Measurements from ENCODE around the gene SOSTDC1.
"Not testable (repeated sequence)": the region's sequence is repeated elsewhere in the genome, so short reads cannot be mapped to it uniquely, and the experiment has no call there.

SOSTDC1 gene

DNA sequence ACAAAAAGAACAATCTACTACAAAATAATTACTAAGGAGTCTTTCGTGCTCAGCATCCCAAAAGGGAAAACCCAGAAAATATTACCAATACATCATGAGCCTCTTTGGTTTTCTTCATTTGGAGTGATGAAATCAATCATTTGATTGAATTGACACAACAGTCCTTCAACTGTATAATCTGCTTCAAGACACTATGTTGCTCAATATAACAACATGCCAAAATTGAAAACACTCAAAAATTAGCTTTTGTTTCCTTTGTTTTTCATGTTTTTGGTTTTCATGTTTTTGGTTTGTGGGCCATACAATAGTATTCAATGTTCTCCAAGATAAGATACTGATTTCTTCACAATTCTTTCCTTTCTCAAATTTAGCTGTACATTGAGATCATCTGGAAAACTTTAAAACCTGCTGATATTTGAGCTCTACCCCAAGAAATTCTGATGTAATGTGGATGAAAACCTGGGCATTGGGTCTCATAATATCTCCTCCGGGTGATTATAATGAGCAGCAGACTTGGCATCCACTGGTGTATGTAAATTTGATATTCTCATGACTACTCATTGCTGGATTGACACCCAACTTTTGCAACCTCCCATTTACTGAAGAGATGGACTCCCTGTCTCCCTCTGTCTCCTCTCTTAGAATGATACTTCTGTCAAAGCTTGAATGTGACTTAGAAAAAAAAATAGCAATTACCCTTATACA lies 4.6 kb downstream of the SOSTDC1 start:
- no peak for DNase-seq

DNA sequence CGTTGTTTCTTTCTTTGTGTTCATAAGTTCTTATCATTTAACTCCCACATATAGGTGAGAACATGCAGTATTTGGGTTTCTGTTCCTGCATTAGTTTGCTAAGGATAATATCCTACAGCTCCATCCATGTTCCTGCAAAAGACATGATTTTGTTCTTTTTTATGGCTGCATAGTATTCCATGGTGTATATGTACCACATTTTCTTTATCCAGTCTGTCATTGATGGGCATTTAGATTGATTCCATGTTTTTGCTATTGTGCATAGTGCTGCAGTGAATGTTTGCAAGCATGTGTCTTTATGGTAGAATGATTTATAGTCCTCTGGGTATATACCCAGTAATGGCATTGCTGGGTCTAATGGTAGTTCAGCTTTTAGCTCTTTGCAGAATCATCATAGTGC lies 9.2 kb downstream of the SOSTDC1 start:
- DNase-seq = not testable (repeated sequence)

DNA sequence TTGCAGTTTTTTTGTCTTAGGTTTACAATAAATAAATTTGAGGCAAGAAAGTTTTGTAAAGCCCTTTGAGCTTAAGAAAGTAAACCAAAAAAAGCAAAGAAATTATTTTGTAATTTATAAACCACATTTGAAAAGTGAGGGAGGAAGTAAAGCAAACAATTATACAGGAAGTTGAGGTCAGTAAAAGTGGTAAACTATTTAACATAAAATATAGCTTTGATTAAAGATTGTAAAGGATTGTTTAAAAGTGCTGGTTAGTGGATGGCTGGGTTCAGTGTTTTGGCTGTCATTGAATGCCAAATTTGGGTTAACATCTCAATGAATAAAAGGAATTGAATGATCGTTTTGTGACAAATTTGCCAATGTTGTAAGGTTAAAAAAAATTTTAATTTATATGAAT lies 9.9 kb downstream of the SOSTDC1 start:
- no peak for DNase-seq

DNA sequence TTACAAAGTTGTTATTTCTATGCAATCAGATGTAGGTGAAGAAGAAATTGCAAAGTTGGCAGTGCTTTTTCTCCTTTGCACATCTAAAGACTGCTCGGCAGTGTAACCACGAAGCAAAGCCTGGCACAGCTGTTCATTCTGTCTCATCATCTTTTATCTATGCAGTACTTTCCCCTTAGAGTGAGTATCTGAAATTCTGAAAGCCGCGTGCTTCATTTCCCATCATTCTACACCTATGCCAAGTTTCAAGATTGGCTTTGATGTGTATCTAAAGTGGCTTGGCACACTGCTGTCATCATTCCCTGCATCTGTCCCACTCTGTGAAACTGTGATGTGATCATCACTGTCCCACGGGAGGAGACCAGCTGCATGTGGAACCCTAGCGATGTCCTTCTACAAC lies 15.2 kb downstream of the SOSTDC1 start:
- DNase-seq = no peak

DNA sequence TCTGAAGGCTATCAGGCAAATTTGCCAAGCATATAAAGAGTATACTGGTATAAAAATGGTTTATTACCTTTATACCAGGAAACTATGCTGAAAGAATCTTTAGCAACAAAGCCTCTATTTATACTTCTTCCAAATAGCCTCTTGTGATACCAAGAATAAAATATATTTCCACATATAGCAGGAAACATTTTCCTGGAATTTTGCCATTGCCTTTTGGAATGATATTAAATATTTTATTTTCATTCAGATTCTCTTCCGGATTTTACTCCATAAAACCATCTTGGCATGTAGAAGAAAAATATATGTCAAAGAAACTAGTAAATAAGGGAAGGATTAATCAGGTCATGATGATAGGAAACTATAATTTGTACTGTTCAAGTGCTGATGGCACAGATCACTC lies 17.7 kb downstream of the SOSTDC1 start:
- no peak for DNase-seq

DNA sequence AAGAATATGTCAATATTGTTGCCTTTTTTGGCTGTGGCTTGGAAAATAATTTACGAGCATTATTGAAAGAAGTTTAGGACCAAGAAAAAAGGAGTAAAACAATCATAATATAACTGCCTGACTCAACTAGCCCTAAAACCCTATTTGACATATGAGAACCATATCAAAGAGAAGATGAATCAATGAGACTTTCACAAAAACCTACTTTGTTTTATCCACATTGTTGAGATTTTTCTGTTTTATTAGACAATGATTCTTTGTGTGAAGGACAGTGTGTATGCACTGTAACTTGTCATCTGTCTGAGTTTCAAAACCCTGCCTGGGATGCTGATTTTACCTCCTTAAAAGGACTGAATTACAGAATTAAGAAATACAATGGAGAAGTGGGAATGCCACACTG lies 19.0 kb downstream of the SOSTDC1 start:
- no peak for DNase-seq

DNA sequence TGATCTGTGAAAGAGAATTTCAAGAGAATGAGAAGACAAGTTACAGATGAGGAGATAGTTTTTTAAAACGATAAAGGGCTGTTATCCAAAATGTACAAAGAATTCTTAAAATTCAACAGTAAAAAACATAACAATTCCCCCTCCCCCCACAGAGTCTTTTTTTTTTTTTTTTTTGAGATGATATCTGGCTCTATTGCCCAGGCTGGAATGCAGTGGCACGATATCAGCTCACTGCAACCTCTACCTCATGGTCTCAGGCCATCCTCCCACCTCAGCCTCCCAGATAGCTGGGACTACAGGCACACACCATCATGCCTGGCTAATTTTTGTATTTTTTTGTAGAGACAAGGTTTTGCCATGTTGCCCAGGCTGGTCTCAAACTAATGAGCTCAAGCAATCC lies 21.7 kb downstream of the SOSTDC1 start:
- DNase-seq = not testable (repeated sequence)

DNA sequence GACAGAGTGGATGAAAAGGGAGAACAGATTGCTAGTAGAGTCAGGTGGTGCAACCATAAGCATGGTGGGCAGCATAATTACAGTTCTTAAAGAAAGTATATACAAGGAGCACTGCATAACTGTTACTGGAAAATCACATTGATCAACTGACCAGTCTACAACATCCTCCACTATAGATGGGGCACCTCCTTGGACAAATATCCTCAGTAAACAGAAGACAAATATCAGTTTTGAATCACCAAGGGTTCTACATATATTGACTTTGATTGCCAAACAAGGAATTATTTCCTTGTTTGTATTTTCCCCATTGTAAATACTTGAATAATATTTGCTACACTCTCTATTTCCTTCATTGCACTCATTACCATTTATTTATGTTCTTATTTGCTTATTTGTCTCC lies 26.6 kb downstream of the SOSTDC1 start:
- DNase-seq = no peak

DNA sequence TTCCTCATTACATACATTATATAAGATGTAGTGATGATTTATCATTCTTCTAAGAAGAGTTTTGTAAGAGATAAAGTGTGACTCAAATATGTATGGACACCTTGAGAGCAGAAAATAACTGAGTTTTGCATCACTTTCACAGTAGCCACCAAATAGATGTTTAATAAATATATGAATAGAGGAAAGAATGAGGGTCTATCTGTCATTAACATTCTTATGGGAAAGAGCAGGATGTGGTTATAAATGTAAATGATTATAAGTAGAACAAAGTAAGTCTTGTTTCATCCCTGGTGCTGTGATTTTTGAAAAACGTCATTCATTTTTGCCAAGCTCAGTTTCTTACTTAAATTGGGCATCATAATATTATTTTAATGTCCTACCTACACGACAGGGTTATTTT lies 29.2 kb downstream of the SOSTDC1 start:
- DNase-seq = no peak

DNA sequence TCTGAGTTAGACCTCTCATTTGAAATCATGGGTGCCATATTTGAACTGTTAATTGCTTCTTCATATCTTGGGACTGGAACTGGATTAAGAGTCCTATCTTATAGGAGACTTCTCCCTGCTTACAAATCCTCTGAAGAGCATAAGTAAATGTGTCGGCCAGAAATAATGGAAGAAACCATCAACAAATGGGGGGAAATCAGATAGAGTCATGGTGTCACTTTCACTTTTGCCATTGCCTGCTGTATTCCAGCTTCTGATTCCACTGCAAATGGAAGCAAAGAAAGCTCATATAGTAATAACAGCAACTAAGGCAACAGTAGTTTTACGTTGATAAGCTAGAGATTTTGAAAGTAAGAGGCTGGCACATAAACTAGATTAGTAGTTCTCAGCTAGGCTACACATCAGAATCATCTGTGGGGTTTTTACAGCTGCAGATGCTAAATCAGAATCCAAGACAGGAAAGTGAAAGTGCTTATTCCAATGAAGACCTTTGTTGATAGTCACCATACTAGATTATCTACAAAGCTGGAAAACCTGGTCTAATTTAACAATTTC lies 31.9 kb downstream of the SOSTDC1 start:
- no peak for DNase-seq

DNA sequence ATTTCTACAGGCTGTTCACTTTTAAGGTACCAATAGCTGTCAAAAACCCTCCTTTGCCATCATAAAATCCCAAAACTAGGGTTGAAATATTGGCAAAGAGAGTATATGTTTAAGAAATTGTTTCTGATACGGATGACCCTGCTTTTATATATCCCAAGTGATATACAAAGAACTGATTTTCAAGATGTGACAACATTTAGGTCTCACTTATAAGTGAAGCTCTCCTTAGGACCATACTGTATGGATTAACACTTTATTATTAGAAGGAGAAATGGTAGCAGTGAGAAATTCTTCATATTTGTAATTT lies 33.2 kb downstream of the SOSTDC1 start:
- DNase-seq = no peak

DNA sequence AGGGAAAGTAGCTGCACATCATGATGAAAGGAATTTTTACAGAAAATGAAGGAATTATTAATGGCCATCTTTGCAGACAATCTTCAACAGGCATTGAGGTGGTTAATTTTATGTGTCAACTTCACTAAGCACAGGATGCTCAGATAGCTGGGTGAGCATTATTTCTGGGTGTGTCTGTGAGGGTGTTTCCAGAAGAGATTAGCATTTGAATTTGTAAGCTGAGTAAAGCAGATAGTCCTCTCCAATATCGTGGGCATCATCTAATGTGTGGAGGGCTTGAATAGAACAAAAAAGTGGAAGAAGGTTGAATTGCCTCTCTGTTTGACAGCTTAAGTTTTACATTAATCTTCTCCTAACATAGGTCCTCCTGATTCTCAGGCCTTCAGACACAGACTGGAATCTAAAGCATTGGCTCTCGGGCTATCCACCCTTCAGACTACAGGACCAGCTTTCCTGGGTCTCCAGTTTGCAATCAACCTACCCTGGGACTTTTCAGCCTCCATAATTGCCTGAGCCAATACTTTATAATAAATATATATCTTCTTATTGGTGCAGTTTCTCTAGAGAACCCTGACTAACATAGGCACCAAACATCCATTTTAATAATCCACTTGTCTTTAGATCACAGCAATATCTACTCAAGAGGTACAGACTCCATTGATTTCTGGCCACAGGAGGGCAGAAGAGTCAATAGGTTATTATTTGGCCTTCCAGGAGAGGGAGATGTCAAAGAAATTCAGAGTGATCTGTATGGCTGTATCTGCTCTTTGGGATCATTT lies 33.7 kb downstream of the SOSTDC1 start:
- DNase-seq = peak; percentile 6

DNA sequence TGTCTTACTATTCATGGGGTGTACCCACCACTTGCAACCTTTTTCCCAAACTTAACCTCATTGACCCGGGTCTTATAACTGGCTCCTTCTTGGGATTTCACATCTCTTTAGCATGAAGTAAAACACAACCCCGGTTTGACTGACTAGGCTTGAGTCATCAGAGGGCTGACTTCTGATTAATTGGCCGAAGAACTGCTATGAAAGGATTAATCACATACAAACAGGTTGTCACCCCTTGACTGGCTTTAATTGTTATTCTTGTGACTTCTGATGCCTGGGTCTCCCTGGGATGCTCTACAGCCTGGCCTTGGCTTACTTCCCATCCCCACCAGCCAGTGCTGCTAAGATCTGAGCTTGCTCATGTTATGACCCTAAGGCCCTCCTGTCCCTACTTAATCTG lies 35.4 kb downstream of the SOSTDC1 start:
- no peak for DNase-seq

DNA sequence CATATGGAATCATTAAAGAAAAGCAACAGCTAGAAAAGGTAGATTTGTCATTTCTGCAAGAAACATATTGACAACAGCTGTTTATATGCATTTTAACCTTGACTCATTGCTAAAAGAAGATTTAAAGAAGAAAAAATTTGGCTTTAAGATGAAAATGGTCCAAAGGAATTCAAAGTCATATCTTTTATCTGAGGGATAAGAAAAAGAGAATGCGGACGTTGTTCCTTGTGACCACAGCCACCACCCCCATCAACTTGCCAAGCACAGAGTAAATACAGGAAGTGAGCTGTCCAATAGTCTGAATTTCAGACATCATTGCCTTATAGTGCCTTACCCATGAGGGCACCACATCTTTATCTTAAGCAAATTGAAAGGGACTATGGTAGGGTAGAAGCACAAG lies 36.9 kb downstream of the SOSTDC1 start:
- no peak for DNase-seq

DNA sequence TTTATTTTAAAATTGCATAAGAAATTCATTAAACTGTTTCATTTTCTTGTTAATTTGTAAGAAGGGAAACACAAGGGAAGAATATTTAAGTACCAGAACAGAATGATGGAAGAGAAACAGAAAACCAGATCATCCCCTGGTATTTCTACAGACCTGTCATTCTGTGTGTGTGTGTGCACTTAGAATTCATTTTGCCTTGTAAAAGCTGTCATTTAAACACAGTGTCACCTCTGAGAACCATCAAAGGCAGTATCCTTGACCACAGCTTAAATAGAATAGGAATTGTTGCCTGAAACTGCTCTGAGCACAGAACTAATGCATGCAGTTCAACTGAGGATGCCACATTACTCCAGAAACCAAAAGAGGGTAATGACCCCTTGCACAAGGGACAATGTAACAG lies 37.4 kb downstream of the SOSTDC1 start:
- no peak for DNase-seq

DNA sequence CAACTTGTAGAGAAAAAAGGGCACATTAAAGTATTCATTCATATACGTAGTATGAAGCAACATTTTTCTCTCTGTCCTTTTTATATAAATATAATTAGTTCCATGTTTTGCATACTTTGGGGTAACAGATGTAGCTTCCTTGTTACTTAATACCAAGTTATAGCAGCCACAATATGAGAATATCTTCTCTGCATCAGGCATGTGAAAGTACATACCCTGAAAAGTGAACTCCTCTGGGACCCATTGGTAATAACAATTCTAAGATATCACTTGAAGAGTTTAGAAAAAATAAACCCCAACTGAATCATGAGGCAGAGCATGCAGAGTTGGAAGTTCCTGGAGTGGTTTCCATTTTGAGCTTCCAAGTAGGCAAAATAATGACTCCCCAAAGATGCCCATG lies 41.8 kb downstream of the SOSTDC1 start:
- no peak for DNase-seq

DNA sequence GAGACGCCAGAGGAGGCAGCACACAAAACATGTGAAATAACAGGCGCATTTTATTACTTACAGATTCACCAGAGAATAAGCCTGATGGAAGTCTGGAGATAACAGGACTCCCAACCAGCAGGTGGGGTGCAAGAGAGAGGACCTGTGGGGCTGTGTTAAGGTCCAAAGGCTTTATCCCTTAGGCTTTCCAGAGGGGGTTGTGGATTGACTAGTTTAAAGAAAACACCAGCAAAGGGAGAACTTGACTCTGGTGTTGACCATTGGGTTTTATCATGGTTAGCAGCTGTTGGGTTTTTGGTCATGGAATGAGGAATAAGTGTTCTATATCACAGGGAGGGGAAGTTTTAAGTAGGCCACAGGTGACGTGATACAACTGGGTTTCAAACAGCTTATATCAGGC lies 42.6 kb downstream of the SOSTDC1 start:
- no peak for DNase-seq

DNA sequence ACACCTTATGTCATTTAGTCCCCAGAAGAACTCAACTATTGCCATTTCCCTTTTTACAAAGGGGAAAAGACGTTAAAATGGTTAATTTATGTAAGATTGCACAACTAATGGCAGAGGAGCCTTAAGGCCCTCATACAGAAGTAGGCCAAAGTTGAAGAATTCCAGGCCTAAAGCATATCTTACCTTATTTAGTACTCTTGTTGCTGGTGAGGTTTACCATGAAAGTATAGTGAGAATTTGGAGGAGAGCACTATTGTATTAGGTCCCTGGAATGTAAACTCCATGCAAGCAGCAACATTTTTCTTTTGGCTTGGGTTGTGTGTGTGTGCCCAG lies 43.5 kb downstream of the SOSTDC1 start:
- DNase-seq = no peak

DNA sequence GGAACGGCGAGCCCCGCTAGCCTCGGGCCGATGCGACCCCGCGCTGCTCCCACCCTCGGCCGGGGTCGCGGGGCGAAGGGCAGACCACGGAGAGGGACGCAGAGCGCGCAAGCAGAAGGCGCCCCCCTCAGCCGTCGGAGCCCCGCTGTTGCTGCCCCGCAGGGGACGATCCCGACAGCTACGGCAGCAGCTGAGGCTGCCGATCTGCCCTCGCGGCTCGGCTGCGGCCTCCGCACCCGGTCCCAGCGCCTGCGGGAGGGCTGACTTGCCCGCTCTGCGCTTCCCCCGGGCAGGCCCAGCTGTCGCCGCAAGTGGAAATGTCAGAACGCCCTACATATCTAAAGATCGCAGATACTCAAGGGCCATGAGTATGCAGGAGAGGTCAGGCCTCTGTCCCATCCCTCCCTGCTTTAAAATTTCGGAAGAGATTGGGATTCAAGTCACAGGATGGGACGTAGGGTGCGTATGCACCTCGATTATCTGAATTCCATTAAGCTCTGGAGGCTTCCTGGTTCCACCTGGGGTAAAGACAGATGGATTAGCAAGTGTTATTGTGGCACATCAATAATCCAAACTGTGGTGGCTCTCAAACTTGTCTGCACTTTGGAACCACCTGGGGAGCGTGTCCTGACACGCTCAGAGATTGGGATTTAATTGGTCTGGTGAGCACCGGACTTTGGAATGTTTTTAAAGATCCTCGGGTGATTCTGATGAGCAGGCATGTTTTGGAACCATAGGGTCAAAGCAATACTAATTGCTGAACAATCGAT lies 44.0 kb downstream of the SOSTDC1 start, which contains the start of gene CRPPA:
TSS of gene CRPPA (minus strand) at position 206 of the 770 bp plus-strand sequence. CDS start 216 bp downstream, outside the sequence.
- peak; percentile 22 for DNase-seq

DNA sequence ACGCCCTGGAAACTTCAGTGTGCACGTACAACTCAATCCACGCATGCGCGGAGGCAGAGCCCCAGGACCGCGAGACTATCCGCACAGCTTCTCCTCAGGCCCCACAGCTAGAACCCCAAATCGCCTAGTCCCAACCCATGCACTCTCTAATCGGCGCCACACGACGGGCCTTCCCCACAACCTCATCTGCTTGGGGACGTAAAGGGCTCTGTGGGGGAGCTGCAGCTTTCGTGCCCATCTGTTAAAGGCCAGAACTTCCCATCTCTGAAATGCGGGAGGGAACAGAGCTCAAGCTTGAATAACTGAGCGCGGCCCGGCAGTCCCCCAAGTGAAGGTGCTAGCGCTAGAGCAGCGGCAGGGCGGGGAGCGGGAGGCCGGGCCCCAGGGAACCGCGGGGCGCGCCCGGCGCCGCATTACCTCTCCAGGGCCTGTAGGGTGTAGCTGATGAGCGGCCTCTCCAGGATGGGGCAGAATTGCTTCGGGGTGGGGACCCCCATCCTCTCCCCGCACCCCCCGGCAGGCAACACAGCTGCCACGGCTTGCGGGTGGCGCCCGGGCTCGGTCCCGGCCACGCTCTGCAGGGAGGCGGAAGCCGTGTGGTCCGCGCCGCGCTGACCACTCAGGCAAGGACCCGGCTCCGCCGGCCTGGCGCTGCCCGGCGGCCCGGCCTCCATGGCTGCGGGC lies 44.7 kb downstream of the SOSTDC1 start:
- peak; percentile 85 for DNase-seq

DNA sequence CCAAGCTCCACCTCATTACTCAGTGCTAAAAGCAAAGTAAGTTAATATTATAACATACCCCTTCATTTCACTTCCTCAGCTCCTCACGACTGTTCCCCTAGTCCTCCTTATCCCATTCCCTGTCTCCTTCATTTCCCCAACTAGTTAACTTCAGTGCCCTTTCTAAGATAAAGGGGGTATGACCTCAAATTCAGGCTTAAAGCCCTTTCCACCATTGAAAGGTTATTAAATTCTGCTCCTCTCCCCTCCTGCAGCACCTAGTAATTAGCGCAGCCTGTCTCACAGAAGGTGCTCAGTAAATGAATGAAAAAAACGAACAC lies 45.2 kb downstream of the SOSTDC1 start:
- DNase-seq = no peak

DNA sequence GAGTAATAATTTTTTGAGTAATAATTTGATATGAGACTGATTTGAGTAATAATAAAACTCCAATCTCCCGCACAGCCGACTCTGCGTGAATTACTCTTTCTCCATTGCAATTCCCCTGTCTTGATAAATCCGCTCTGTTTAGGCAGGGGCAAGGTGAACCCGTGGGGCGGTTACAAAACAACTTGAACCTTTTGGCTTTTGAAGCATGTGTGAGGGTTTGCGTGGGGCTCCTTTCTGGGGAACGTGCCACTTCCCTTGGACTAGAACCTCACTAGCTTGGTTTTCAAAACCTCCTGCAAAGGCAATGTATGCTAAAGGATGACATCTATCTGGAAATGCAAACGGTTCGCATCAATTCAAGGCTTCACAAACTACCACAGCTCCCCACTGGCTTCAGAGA lies 45.7 kb downstream of the SOSTDC1 start:
- DNase-seq = no peak

DNA sequence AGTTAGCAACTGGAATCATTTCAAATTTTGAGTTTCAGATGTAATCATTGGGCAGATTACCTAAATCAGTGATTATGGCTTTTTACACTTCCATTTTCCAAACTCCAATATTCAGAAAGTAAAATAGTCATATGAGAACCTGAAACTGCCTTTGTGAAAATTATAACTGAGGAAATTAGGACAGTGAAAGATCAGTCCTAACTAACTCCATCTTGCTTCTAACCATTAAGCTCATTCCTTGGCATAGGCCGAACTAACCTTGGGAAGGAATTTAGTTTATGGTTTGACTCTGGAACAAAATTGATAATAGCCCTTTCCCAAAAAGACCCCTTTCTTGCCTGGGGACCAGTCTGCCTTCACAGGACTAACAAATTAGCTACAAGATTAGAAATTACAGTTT lies 46.4 kb downstream of the SOSTDC1 start:
- DNase-seq = no peak
